Astrocyte of the spinal cord (primary cell): ENCODE measurements around the gene TSPAN6.

ENCODE experiments used
- DNase-seq: peaks from one replicate; pipeline ENCODE4 v3.0.0; 2011; ENCODE audit warnings: low read depth, low spot score
- H3K4me3 ChIP-seq: 2 replicates; pipeline ENCODE4 v1.5.1; 2011; ENCODE audit warnings: low read depth, mild to moderate bottlenecking, low read length, moderate library complexity
- CTCF ChIP-seq: IDR thresholded peaks from 2 replicates; pipeline ENCODE4 v1.5.1; 2012; ENCODE audit warnings: low read depth, mild to moderate bottlenecking, low read length, inconsistent platforms
- in situ Hi-C: cut with HindIII; loops from 2 replicates; pipeline ENCODE4 v1.10.0; 2017; ENCODE audit warnings: low sequenced_read_pairs

TSPAN6 gene

DNA sequence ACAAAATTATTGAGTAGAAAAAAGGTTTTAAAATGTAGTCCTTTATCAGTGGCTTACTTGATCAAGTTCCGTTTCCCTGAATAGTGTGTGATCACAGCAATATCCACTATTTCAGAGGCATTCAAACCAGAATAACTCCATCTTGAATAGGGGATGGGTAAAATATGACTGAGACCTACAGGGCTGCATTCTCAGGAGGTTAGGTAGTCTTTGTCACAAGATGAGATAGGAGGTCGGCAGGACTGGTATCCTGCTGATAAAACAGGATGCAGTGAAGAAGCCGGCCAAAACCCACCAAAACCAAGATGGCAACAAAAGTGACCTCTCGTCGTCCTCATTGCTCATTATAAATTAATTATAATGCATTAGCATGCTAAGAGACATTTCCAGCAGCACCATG is 24.7 kb downstream of the TSPAN6 start:
- H3K4me3 ChIP-seq: no peak overlapping the region
- no peak for DNase-seq
- in situ Hi-C loops: no loop called here
- TF ChIP-seq CTCF: no peak

DNA sequence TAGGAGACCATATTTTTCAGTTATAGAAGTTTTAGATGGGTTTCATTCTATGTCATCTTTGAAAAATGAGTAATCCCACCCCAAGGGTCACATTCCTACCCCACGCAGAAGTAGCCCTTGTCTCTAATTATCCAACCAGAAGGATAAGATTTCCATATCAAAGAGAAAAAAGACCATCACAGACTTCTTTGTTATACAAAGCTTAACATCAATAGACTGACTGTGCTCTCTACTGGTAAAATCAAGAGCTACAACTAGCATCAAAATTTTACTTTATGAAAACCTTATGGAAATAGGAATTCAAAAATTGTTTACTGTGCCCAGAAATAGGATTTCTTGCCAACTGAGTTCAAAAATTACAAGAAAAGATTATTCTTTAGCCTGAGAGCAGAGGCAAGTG is 27.0 kb downstream of the TSPAN6 start:
- H3K4me3 ChIP-seq: no peak overlapping the region
- in situ Hi-C loops: no loop called here
- no peak for TF ChIP-seq CTCF
- DNase-seq: no peak

- no peak for TF ChIP-seq CTCF
- DNase-seq: no peak
- no peak overlapping the region for H3K4me3 ChIP-seq
- in situ Hi-C loops: no loop called here
Observed at GRCh38 chrX:100606753-100607152, 29.9 kb downstream of the TSPAN6 start.

DNA sequence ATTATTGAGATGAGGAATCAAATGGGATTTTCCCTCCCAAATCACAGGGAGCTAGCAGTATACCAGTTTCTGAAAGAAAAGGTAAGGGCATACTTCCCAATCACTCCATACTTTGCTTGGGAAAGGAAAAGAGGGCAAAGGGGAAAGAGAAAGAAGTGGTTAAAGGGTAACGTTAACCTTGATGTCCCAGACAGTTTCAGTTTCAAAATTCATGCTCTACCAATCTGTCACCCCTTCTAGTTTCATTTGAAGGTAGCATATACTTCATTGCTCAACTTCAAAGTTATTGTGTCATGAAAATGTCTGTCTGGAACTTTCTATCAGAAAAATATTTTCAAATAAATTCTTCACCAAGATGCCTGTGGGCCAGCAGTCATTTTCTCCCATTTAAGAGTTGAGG is 35.8 kb downstream of the TSPAN6 start:
- H3K4me3 ChIP-seq: no peak overlapping the region
- no peak for TF ChIP-seq CTCF
- DNase-seq: no peak
- in situ Hi-C loops: no loop called here

DNA sequence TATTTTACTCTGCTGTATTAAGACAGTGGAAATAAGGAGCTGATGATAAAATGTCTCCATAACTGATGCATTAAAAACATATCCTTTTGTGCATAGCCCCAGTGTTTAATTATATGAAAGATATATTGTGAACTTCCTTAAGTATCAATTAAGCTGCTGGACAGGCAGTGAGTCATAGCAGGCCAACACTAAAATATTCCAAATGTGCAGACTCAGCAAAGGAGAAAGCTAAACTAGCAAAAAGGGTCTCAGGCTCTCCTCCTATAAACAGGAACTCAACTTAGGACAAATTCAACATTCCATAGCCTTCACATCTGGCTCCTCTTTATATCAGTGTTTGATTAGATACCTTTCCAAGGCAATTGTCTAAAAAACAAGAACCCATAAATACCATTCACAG is 36.3 kb downstream of the TSPAN6 start:
- H3K4me3 ChIP-seq: no peak overlapping the region
- in situ Hi-C loops: no loop called here
- DNase-seq: no peak
- no peak for TF ChIP-seq CTCF

GRCh38 chrX:100599456-100599855 is 37.1 kb downstream of the TSPAN6 start:
- no peak for DNase-seq
- H3K4me3 ChIP-seq: no peak overlapping the region
- TF ChIP-seq CTCF: no peak
- in situ Hi-C loops: no loop called here

DNA sequence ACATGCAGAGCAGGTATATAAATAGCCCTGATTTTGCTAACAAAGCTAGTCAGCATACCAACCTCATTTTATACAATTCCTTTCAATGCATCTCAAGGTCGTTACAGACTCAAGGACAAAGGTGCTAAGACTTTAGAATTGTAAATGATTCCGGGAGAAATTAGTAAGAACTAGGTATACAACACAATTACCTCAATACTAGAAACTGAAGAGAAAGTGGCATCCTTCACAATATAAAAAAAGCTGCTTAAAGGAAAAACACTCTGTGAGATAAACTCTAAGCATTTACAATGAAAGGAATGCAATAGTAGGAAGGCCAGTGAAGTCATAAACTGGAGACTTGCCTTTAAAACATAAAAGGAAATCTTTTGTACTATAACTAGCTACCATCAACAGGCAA is 40.0 kb downstream of the TSPAN6 start:
- no peak overlapping the region for H3K4me3 ChIP-seq
- TF ChIP-seq CTCF: no peak
- in situ Hi-C loops: no loop called here
- DNase-seq: no peak
